Activated naive CD4-positive, alpha-beta T cell (primary cell): ENCODE results near the gene TMEM269.

Experiments
- DNase-seq, 4 experiments: peaks; one replicate each; lab custom pipeline; 2025; lab: John Stamatoyannopoulos, UW

TMEM269 gene

GRCh38 chr1:42848823-42849537 is 64.2 kb downstream of the TMEM269 start:
- DNase-seq: no peak

GRCh38 chr1:42849944-42850343 is 65.2 kb downstream of the TMEM269 start:
- DNase-seq: no peak
